Activated gamma-delta T cell treated with anti-CD3 and anti-CD28 coated beads, Interleukin-2, amount 50 U/mL, for 16 hours (primary cell): ENCODE data around the gene NAV3.
"Not testable (repeated sequence)": the region's sequence is repeated elsewhere in the genome, so short reads cannot be mapped to it uniquely, and the experiment has no call there.

Source experiments
- DNase-seq: peaks from one replicate; pipeline ENCODE4 v3.0.0-alpha.2; 2020; ENCODE audit warnings: low read depth

NAV3 gene

GRCh38 chr12:78257662-78258061 lies 427.0 kb downstream of the NAV3 start:
- DNase-seq, result not testable (repeated sequence)

GRCh38 chr12:78260976-78261375 lies 430.3 kb downstream of the NAV3 start:
- DNase-seq, result no peak

GRCh38 chr12:78261901-78262300 lies 431.2 kb downstream of the NAV3 start:
- no peak for DNase-seq
